ENCODE results near the gene TNFRSF14. TPM values are rescaled to one million over a fixed set of nuclear protein-coding genes. Genes with fewer than 3 reads are reported as not detected.
"Not testable (repeated sequence)": the region's sequence is repeated elsewhere in the genome, so short reads cannot be mapped to it uniquely, and the experiment has no call there.

TNFRSF14 gene
- total RNA-seq, 1 experiment from 2014 or later: 25.5 TPM

DNA sequence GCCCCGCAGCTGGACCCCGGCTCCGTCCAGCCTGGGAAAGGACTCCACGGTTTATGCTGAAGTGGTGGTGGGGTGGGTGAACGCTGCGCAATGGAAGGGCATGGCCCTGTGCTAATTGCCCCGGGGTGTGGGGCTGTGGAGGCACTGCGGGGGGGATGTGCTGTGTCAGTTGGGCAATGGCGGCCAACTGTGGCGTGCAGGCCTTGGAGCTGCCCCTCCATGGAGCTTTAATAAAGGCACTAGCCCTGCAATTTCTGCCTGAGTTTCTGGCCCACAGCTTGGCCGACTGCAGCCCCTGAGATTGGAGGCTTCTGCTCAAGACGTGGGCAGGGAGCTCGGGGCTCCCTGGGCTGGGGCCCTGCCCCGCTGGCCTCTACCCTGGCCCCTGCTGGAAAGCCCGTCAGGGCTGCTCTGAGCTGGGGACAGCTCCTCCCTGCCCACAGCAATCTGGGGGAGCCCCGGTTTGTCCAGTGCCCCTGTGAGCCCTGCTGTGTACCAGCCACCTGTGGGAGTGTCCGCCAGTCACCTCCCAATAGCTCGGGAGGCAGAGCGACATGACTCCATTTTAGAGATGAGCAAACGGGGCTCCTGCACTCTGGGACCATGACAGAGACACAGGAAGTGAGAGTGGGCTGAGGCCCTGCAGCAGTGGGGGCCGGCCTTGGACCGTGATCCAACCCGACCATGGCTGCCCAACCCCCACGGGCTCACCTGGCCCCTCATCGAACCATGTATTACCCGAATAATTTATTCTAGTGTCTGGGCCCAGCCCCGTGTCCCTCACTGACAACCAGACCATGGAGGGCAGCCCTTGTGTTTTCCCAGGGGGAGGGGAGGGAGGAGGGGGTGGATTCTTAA is 8.7 kb upstream of the TNFRSF14 start:
- ChIA-PET POLR2A (ENCODE audit: unreplicated experiment) (interaction anchor here (0.6 to 1.1 kb wide), 2 partner anchors 21 to 537 kb away, joined by 4 to 10 read pairs; partner anchors contain the start of gene PANK4), CTCF (interaction anchor here (0.5 to 2.3 kb wide), 9 partner anchors 17 to 133 kb away, joined by 3 to 15 read pairs (median 4); partner anchors contain the start of gene PANK4)
- no peaks in the 10 kb centered on the region for H3K36me3 ChIP-seq (ENCODE audit: low read depth, low read length)
- H3K9me3 ChIP-seq (ENCODE audit: low read length): no peaks in the 10 kb centered on the region
- TF ChIP-seq EZH2 (IDR thresholded peaks at IDR 0.05; ENCODE audit: low read length, unreplicated experiment) (no peak), EZH2phosphoT487 (IDR thresholded peaks at IDR 0.05; ENCODE audit: borderline replicate concordance, low read length) (no peak)
- TF ChIP-seq, protein P1, sequence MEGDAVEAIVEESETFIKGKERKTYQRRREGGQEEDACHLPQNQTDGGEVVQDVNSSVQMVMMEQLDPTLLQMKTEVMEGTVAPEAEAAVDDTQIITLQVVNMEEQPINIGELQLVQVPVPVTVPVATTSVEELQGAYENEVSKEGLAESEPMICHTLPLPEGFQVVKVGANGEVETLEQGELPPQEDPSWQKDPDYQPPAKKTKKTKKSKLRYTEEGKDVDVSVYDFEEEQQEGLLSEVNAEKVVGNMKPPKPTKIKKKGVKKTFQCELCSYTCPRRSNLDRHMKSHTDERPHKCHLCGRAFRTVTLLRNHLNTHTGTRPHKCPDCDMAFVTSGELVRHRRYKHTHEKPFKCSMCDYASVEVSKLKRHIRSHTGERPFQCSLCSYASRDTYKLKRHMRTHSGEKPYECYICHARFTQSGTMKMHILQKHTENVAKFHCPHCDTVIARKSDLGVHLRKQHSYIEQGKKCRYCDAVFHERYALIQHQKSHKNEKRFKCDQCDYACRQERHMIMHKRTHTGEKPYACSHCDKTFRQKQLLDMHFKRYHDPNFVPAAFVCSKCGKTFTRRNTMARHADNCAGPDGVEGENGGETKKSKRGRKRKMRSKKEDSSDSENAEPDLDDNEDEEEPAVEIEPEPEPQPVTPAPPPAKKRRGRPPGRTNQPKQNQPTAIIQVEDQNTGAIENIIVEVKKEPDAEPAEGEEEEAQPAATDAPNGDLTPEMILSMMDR (conservative IDR thresholded peaks at IDR 0.05; ENCODE audit: low read depth, low read length): no peak
- H3K27me3 ChIP-seq (ENCODE audit: low read length): no peaks in the 10 kb centered on the region
- BruUV-seq (replicated peaks): no TSS peak
- no peaks in the 10 kb centered on the region for H3K9me2 ChIP-seq (replicated peaks; ENCODE audit: low read length)
- H3K4me3 ChIP-seq (ENCODE audit: low read length): peak overlapping the region; percentile 69
- peak overlapping the region; percentile 90 for H3K4me2 ChIP-seq (ENCODE audit: low read length)
- peak; percentile 2 for ATAC-seq
- H3K27ac ChIP-seq (ENCODE audit: low read length): peak overlapping the region; percentile 64
- H4K20me1 ChIP-seq (ENCODE audit: low read length): no peaks in the 10 kb centered on the region
- peak overlapping the region; percentile 78 for H3K9ac ChIP-seq (ENCODE audit: low read length)
- H3K79me2 ChIP-seq (ENCODE audit: low read length): no peaks in the 10 kb centered on the region
- H3K4me1 ChIP-seq (ENCODE audit: insufficient read depth, low read length): peaks cover 22% of the 10 kb centered on the region
- intact Hi-C loops (cut with micrococcal nuclease): loop anchor here (1.0 to 5.0 kb wide), 6 partner anchors 21 to 355 kb away; partner anchors contain the start of genes FAAP20, PANK4 and PRXL2B
- peak; percentile 32 for DNase-seq
- H3F3A ChIP-seq (ENCODE audit: low read length, unreplicated experiment): no peaks in the 10 kb centered on the region
- peak overlapping the region; percentile 61 for H2AFZ ChIP-seq (ENCODE audit: low read length)

DNA sequence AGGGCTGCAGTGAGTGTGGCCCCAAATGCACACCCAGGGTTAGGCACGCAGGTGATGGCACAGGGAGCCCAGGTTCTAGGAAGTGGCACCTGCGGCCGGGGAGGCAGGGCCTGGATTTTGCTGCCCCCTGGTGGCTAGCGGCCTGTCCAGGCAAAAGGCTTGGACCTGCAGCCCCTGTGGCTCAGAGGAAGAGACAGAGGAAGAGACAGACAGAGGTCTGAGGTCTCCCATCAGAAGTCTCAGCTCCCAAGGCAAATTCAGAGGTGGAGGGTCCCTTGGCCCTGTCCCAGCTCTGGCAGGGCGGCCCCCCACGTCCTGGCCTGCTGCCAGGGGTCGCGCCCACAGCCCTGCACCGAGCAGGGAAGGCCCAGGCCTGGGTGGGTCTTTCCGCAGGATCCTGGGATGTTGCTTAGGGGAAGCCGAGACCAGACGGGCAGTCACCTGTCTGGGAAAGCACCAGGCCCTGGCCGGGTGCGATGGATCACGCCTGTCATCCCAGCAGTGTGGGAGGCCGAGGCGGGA is 8.0 kb upstream of the TNFRSF14 start:
- DNase-seq: peak; percentile 92
- H3K4me3 ChIP-seq (ENCODE audit: low read length): peak overlapping the region; percentile 69

DNA sequence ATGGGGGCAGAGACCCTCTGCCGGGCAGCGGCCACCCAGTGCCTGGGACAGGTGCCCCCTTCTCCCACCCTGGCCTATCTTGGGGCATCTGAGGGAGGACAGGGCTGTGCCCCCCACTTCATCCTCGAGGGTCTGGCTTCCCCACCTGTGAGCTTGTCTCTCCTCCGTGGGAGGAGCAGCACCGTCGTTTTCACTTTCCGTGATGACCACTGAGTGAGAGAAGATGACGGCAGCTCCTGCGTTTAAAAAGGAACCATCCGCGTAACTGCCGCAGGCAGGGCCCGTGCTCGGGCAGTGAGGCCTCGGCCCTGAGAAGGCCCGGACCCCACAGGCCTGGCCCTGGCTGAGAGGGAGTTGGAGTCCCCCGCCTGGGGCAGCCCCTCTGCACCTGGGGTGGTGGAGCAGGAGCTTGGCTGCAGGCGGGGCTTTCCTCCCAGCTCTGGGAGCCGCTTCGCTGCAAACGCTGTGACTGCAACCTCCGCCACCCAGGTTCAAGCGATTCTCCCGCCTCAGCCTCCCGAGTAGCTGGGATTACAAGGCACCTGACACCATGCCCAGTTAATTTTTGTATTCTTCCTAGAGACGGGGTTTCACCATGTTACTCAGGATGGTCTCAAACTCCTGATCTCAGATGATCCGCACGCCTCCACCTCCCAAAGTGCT is 6.7 kb upstream of the TNFRSF14 start:
- POLR2A ChIA-PET (ENCODE audit: unreplicated experiment); BruUV-seq (replicated peaks); CTCF ChIA-PET: not testable (repeated sequence)

More for the DNA sequence above, 8.0 kb upstream of the TNFRSF14 start:
- H2AFZ ChIP-seq (ENCODE audit: low read length): 0 out of 2 replicates have a peak overlapping the region, but pooled peaks have one; percentile 61
- H3K27me3 ChIP-seq (ENCODE audit: low read length): no peaks in the 10 kb centered on the region
- H3K79me2 ChIP-seq (ENCODE audit: low read length): no peaks in the 10 kb centered on the region
- no peaks in the 10 kb centered on the region for H3K9me2 ChIP-seq (replicated peaks; ENCODE audit: low read length)
- H3K4me2 ChIP-seq (ENCODE audit: low read length): peak overlapping the region; percentile 90
- no peaks in the 10 kb centered on the region for H3K36me3 ChIP-seq (ENCODE audit: low read depth, low read length)
- no peaks in the 10 kb centered on the region for H3K9me3 ChIP-seq (ENCODE audit: low read length)
- ChIA-PET POLR2A (ENCODE audit: unreplicated experiment) (interaction anchor here (0.6 kb wide), 1 partner anchor 92 kb away, joined by 7 read pairs; no protein-coding TSS in a partner anchor), CTCF (interaction anchor here (1.1 to 2.3 kb wide), 3 partner anchors 23 to 133 kb away, joined by 4 to 15 read pairs (median 4); partner anchors contain the start of gene PANK4)
- TF ChIP-seq, protein P1 (conservative IDR thresholded peaks at IDR 0.05; ENCODE audit: low read depth, low read length): peak; percentile 98
- TF ChIP-seq EZH2 (IDR thresholded peaks at IDR 0.05; ENCODE audit: low read length, unreplicated experiment): no peak
- no TSS peak for BruUV-seq (replicated peaks)
- no peak overlapping the region for H3K9ac ChIP-seq (ENCODE audit: low read length)
- no peak overlapping the region for H3K27ac ChIP-seq (ENCODE audit: low read length)
- ATAC-seq: peak; percentile 41
- H3F3A ChIP-seq (ENCODE audit: low read length, unreplicated experiment): no peaks in the 10 kb centered on the region
- intact Hi-C loops (cut with micrococcal nuclease): loop anchor here (5.0 kb wide), 2 partner anchors 39 to 356 kb away; partner anchors contain the start of genes FAAP20 and PRXL2B
- no peaks in the 10 kb centered on the region for H4K20me1 ChIP-seq (ENCODE audit: low read length)
- H3K4me1 ChIP-seq (ENCODE audit: insufficient read depth, low read length): peaks cover 22% of the 10 kb centered on the region

DNA sequence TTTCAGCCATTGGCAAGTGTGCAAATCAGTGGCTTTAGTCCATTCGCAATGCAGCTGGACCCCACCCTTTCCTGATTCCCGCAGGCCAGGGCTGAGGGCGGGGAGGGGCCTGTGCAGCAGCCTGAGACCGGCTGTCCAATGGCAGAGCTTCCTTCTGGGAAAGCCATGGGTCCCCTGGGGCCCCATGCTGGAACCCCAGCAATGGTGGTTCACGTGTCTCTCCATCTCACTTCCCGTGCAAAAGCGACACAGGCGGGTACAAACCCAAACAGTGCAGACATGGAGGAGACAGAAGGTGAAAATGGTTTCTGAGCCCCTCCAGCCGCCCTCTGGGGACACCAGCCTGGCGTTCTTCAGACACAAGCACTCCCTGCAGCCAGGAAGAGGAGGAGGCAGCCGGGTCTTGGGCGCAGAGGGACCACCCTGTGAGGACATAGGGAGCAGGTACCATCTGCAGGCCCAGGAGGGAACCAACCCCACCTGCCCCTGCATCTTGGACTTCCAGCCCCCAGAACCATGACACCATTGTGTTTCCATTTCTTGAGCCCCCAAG is 5.8 kb upstream of the TNFRSF14 start:
- H3K4me2 ChIP-seq (ENCODE audit: low read length); H2AFZ ChIP-seq (ENCODE audit: low read length); H3K27ac ChIP-seq (ENCODE audit: low read length); DNase-seq; H3K27me3 ChIP-seq (ENCODE audit: low read length); intact Hi-C loops (cut with micrococcal nuclease); BruUV-seq (replicated peaks); H3F3A ChIP-seq (ENCODE audit: low read length, unreplicated experiment); H4K20me1 ChIP-seq (ENCODE audit: low read length); H3K9me3 ChIP-seq (ENCODE audit: low read length); H3K9ac ChIP-seq (ENCODE audit: low read length); POLR2A ChIA-PET (ENCODE audit: unreplicated experiment); H3K4me3 ChIP-seq (ENCODE audit: low read length); H3K36me3 ChIP-seq (ENCODE audit: low read depth, low read length); ATAC-seq; CTCF ChIA-PET; H3K79me2 ChIP-seq (ENCODE audit: low read length); H3K9me2 ChIP-seq (replicated peaks; ENCODE audit: low read length): not testable (repeated sequence)
- peaks cover 22% of the 10 kb centered on the region for H3K4me1 ChIP-seq (ENCODE audit: insufficient read depth, low read length)

More for the DNA sequence above, 6.7 kb upstream of the TNFRSF14 start:
- intact Hi-C loops (cut with micrococcal nuclease): loop anchor here (5.0 kb wide), 2 partner anchors 38 to 357 kb away; partner anchors contain the start of genes FAAP20 and PRXL2B
- not testable (repeated sequence) for H2AFZ ChIP-seq (ENCODE audit: low read length); H4K20me1 ChIP-seq (ENCODE audit: low read length); H3K27me3 ChIP-seq (ENCODE audit: low read length); H3F3A ChIP-seq (ENCODE audit: low read length, unreplicated experiment); ATAC-seq; H3K79me2 ChIP-seq (ENCODE audit: low read length); H3K9me3 ChIP-seq (ENCODE audit: low read length); DNase-seq; H3K36me3 ChIP-seq (ENCODE audit: low read depth, low read length); H3K9me2 ChIP-seq (replicated peaks; ENCODE audit: low read length); H3K4me3 ChIP-seq (ENCODE audit: low read length); H3K27ac ChIP-seq (ENCODE audit: low read length); H3K9ac ChIP-seq (ENCODE audit: low read length); H3K4me2 ChIP-seq (ENCODE audit: low read length)
- H3K4me1 ChIP-seq (ENCODE audit: insufficient read depth, low read length): peaks cover 22% of the 10 kb centered on the region

Measured in PC-3 (cell line).